ENCODE data around the gene CDH7.

DNA sequence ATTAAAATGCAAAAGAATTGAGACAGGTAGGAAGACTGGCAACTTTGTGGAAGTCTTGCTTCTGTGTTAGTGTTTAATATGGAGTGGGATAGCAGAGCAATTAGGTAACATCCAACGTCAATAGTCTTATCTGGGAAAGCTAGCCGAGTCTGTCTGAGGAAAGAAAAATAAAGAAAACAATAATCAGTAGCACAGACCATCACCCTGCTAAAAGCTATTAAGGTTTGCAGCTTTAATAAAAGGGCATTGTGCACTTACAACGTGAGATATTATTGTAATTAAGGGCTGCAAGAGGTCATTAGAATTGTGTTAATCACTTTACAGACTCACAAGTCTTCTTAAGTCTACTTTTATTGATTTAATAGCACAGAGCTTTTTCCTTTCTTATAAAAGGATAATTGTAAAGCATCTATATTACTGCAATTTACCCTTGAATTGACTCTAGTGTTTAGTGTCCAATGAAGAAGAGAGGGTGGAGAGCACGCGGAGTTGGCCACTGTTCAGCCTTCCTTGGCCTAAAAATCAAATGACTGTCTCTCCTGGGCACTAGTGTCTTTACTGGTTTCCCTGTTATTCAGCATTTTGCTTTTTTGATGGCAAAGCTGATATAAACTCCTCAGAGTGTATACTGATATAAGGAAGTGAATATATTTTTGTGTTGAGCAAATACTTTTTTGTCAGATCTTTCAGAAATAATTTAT lies 2.0 kb downstream of the CDH7 start:
- TF ChIP-seq CTCF (conservative IDR thresholded peaks at IDR 0.05) (no peak), ZFX (IDR thresholded peaks at IDR 0.05) (no peak)

Measured in C4-2B (cell line).